K562 (cell line): ENCODE data around the gene POLR3E. TPM values are rescaled to one million over a fixed set of nuclear protein-coding genes. Genes with fewer than 3 reads are reported as not detected.
A peak's percentile ranks its signal among the peaks of the same experiment; 100 is the strongest.

Source experiments
- AFF1 ChIP-seq, 2 experiments: fragments of 450-650 bp; IDR thresholded peaks; 2 replicates each; pipeline ENCODE4 v1.6.1; 2018; ENCODE audit warnings: mild to moderate bottlenecking in 2 of 2, low read depth in 1 of 2; ENCODE audit not compliant: partially characterized antibody in 2 of 2
- BCOR ChIP-seq: fragments of 450-650 bp; IDR thresholded peaks from 2 replicates; pipeline ENCODE4 v1.6.1; 2016
- BRCA1 ChIP-seq, 2 experiments: fragments of 450-650 bp in 1 of 2; sonication (generic) in 1 of 2; formaldehyde crosslinking in 1 of 2; IDR thresholded peaks; 2 replicates each; pipeline versions ENCODE4 v1.5.0 to v1.6.1; 2017 to 2020; ENCODE audit warnings: mild to moderate bottlenecking in 1 of 2, missing genetic modification reagents in 1 of 2
- CEBPB ChIP-seq: fragments of 450-650 bp; IDR thresholded peaks from 2 replicates; pipeline ENCODE4 v1.6.1; 2016; ENCODE audit warnings: missing genetic modification characterization, missing compliant biosample characterization
- CEBPG ChIP-seq, 3 experiments: fragments of 200-800 bp in 1 of 3; sonication (Bioruptor generic) in 1 of 3; sonication (generic) in 1 of 3; formaldehyde crosslinking in 1 of 3; IDR thresholded peaks in 2 of 3; conservative IDR thresholded peaks in 1 of 3; 2 replicates each; pipeline versions ENCODE4 v1.6.1 to v1.8.0; 2016 to 2022; ENCODE audit warnings: missing compliant biosample characterization in 2 of 3, missing genetic modification characterization in 2 of 3, mild to moderate bottlenecking in 1 of 3, missing genetic modification reagents in 1 of 3
- FOXJ3 ChIP-seq: sonication (generic); formaldehyde crosslinking; IDR thresholded peaks from 2 replicates; pipeline ENCODE4 v1.4.0; 2020; ENCODE audit warnings: mild to moderate bottlenecking, missing genetic modification reagents
- FOXK1 ChIP-seq: sonication (generic); formaldehyde crosslinking; IDR thresholded peaks from 2 replicates; pipeline ENCODE4 v1.8.0; 2022; ENCODE audit warnings: missing genetic modification reagents, mild to moderate bottlenecking, borderline replicate concordance
- KDM2B ChIP-seq: fragments of 250-450 bp; sonication (Bioruptor Pico); IDR thresholded peaks from 2 replicates; pipeline ENCODE4 v1.8.0; 2021; ENCODE audit warnings: mild to moderate bottlenecking, moderate library complexity
- POLR3G ChIP-seq: IDR thresholded peaks from 2 replicates; pipeline ENCODE4 v1.6.1; 2011; ENCODE audit not compliant: insufficient read length, insufficient replicate concordance; ENCODE audit errors: extremely low read depth
- RAD51 ChIP-seq: fragments of 450-650 bp; IDR thresholded peaks from 2 replicates; pipeline ENCODE4 v1.7.1; 2016; ENCODE audit warnings: low read depth, mild to moderate bottlenecking, borderline replicate concordance
- RBM25 ChIP-seq: fragments of 200-400 bp; formaldehyde crosslinking; IDR thresholded peaks from 2 replicates; pipeline ENCODE4 v1.6.1; 2018; ENCODE audit warnings: low read length, low read depth, moderate library complexity; ENCODE audit not compliant: severe bottlenecking
- SFPQ ChIP-seq: fragments of 200-400 bp; formaldehyde crosslinking; IDR thresholded peaks from 2 replicates; pipeline ENCODE4 v1.6.1; 2017; ENCODE audit warnings: mild to moderate bottlenecking, low read depth, low read length, moderate library complexity
- SNRNP70 ChIP-seq: fragments of 200-400 bp; formaldehyde crosslinking; optimal IDR thresholded peaks from 2 replicates; pipeline ENCODE3; 2017; ENCODE audit warnings: low read depth, low read length
- TAL1 ChIP-seq: fragments of 450-650 bp; IDR thresholded peaks from 2 replicates; pipeline ENCODE4 v1.6.1; 2016; ENCODE audit warnings: mild to moderate bottlenecking
- TBP ChIP-seq: optimal IDR thresholded peaks from 2 replicates; pipeline ENCODE3; 2011; ENCODE audit warnings: low read depth, low read length, improper control_type of control experiment
- TFAM ChIP-seq: fragments of 250-450 bp; sonication (Bioruptor Pico); conservative IDR thresholded peaks from 2 replicates; pipeline ENCODE4 v1.5.0; 2021; ENCODE audit warnings: mild to moderate bottlenecking, moderate library complexity
- ZC3H11A ChIP-seq: IDR thresholded peaks from 2 replicates; pipeline ENCODE4 v1.6.1; 2012; ENCODE audit warnings: low read depth, low read length, improper control_type of control experiment
- ZNF263 ChIP-seq: sonication (generic); formaldehyde crosslinking; IDR thresholded peaks from 2 replicates; pipeline ENCODE4 v1.8.0; 2022; ENCODE audit warnings: mild to moderate bottlenecking, missing genetic modification reagents, borderline replicate concordance
- ZNF507 ChIP-seq: conservative IDR thresholded peaks from 2 replicates; pipeline ENCODE4 v1.6.1; 2017; ENCODE audit warnings: missing genetic modification characterization, missing compliant biosample characterization
- polyA plus RNA-seq, 8 experiments: library from polyadenylated mRNA; depleted of rRNA in 4 of 8; stranded (reverse) in 5 of 8; unstranded in 3 of 8; fragments of >200 nt; fragmentation: Nextera tagmentation in 2 of 8; fragmentation: Illumina TruSeq in 1 of 8; extraction: Ambion mirVana in 2 of 8; extraction: Trizol in 1 of 8; gene quantifications; 2 replicates each; pipeline versions ENCODE4 v1.2.1 to v1.2.3, GENCODE V29; 2011 to 2014; ENCODE audit warnings: inconsistent platforms in 1 of 8, missing spikeins in 1 of 8
- total RNA-seq, 7 experiments: library from RNA; depleted of rRNA in 6 of 7; stranded (reverse); fragments of >200 nt in 6 of 7; fragmentation: Illumina TruSeq in 2 of 7; extraction: Trizol in 2 of 7; gene quantifications; 2 replicates each; pipeline versions ENCODE4 v1.2.1 to v1.2.3, GENCODE V29; 2011 to 2021; ENCODE audit warnings: low replicate concordance in 1 of 7
- TF ChIP-seq, protein P1 (sequence below): conservative IDR thresholded peaks from 2 replicates; pipeline ENCODE4 v1.6.1; 2011; ENCODE audit warnings: low read depth, mild to moderate bottlenecking, low read length; ENCODE audit not compliant: control insufficient read depth

Gene POLR3E
- total and polyA plus RNA-seq, 9 of the 15 experiments (the other 6 are each of a cell fraction or from before 2014, with no cell fraction given): 17.7 to 151 (median 82.6) TPM

GRCh38 chr16:22296225-22297113, 740 bp upstream of the POLR3E start (continued):
- no peak for TF ChIP-seq BRCA1 (IDR thresholded peaks at IDR 0.05)
- no peak for TF ChIP-seq BRCA1 (CRISPR knock-in tag; IDR thresholded peaks at IDR 0.05)
- no peak for TF ChIP-seq ZNF263 (CRISPR knock-in tag)
- TF ChIP-seq FOXK1 (CRISPR knock-in tag): no peak
- no peak for TF ChIP-seq KDM2B (CRISPR knock-in tag)
- no peak for TF ChIP-seq TAL1
- TF ChIP-seq CEBPG (CRISPR knock-in tag; IDR thresholded peaks at IDR 0.05): no peak
- peak in 1 of 2 experiments; percentile 32; a peak in 1 of 4 replicates for TF ChIP-seq CEBPG (tag; conservative IDR thresholded peaks at IDR 0.05 in 1 of 2, IDR thresholded peaks at IDR 0.05 in 1 of 2)
- TF ChIP-seq CEBPB: peak; percentile 57
- no peak for TF ChIP-seq POLR3G
- TF ChIP-seq RBM25: no peak
- TF ChIP-seq, protein P1, sequence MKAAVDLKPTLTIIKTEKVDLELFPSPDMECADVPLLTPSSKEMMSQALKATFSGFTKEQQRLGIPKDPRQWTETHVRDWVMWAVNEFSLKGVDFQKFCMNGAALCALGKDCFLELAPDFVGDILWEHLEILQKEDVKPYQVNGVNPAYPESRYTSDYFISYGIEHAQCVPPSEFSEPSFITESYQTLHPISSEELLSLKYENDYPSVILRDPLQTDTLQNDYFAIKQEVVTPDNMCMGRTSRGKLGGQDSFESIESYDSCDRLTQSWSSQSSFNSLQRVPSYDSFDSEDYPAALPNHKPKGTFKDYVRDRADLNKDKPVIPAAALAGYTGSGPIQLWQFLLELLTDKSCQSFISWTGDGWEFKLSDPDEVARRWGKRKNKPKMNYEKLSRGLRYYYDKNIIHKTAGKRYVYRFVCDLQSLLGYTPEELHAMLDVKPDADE: no peak
- TF ChIP-seq SFPQ: no peak
- TF ChIP-seq SNRNP70: no peak
- no peak for TF ChIP-seq FOXJ3 (CRISPR knock-in tag)
- TF ChIP-seq AFF1 (IDR thresholded peaks at IDR 0.05; ENCODE audit: low read depth in 1 of 2, partially characterized antibody in 2 of 2): peak in 1 of 2 experiments; percentile 86
- no peak for TF ChIP-seq RAD51
- TF ChIP-seq ZNF507 (tag): no peak
- TF ChIP-seq TBP: no peak
- TF ChIP-seq TFAM (CRISPR knock-in tag): no peak
- no peak for TF ChIP-seq ZC3H11A
- TF ChIP-seq BCOR: no peak
